Activated CD4-positive, CD25-positive, alpha-beta regulatory T cell (primary cell): ENCODE results near the gene PDF.

Experiments
- DNase-seq, 4 experiments: peaks; one replicate each; lab custom pipeline; 2025; lab: John Stamatoyannopoulos, UW

PDF gene

GRCh38 chr16:69339289-69340094 is 9.1 kb upstream of the PDF start, which contains the start of the genes COG8 and NIP7:
Gene COG8 (minus strand): TSS chr16:69339564. CDS start chr16:69339552, 12 bp downstream.
Gene NIP7 (plus strand): TSS chr16:69339772. CDS start chr16:69339830, 58 bp downstream.
- DNase-seq, result peak; percentile 70 to 87 (median 80)

GRCh38 chr16:69338557-69339288 is 8.3 kb upstream of the PDF start:
- DNase-seq, result no peak

GRCh38 chr16:69334696-69335095 is 4.3 kb upstream of the PDF start:
- no peak for DNase-seq

GRCh38 chr16:69329369-69330285 is 761 bp downstream of the PDF start:
- peak in 2 of 4 experiments; percentile 24 to 30 for DNase-seq

GRCh38 chr16:69328854-69329316 is 1.5 kb downstream of the PDF start:
- no peak for DNase-seq

- no peak for DNase-seq
These were observed 2.6 kb downstream of the PDF start for GRCh38 chr16:69327585-69328310.

- DNase-seq, result no peak
These were observed 4.1 kb downstream of the PDF start for GRCh38 chr16:69326172-69326873.

GRCh38 chr16:69325784-69326171 is 4.6 kb downstream of the PDF start:
- DNase-seq, result no peak

- no peak for DNase-seq
These were observed 5.7 kb downstream of the PDF start for GRCh38 chr16:69324585-69325253.

- DNase-seq, result no peak
These were observed 6.3 kb downstream of the PDF start for GRCh38 chr16:69324013-69324531.

- DNase-seq, result no peak
These were observed 7.0 kb downstream of the PDF start for GRCh38 chr16:69323415-69323814.

GRCh38 chr16:69322343-69322742 is 8.0 kb downstream of the PDF start:
- no peak for DNase-seq

- DNase-seq, result no peak
These were observed 9.3 kb downstream of the PDF start for GRCh38 chr16:69321080-69321479.

- DNase-seq, result no peak
These were observed 9.7 kb downstream of the PDF start for GRCh38 chr16:69320740-69321073.

GRCh38 chr16:69319826-69320739 is 10.3 kb downstream of the PDF start:
- no peak for DNase-seq

GRCh38 chr16:69319381-69319780 is 11.0 kb downstream of the PDF start:
- DNase-seq, result no peak

- no peak for DNase-seq
These were observed 11.5 kb downstream of the PDF start for GRCh38 chr16:69318911-69319289.

- no peak for DNase-seq
These were observed 12.0 kb downstream of the PDF start for GRCh38 chr16:69318177-69318910.
